Esophagus muscularis mucosa (tissue), 3 donors: ENCODE results near the gene DRD4.

ENCODE experiments used
- POLR2A ChIP-seq: fragments of 450-650 bp; IDR thresholded peaks from one replicate; pipeline ENCODE4 v1.6.1; 2017; ENCODE audit warnings: antibody characterized with exemption, moderate library complexity, mild to moderate bottlenecking, low read depth
- POLR2AphosphoS5 ChIP-seq, 2 donors: sonication (generic); formaldehyde crosslinking; IDR thresholded peaks; one replicate each; pipeline ENCODE4 v1.6.1; 2017; ENCODE audit warnings: antibody characterized with exemption in 2 of 2
- TF ChIP-seq, protein P1 (sequence below), 3 experiments: fragments of 200-600 bp in 2 of 3; fragments of 450-650 bp in 1 of 3; sonication (generic) in 2 of 3; IDR thresholded peaks; one replicate each; pipeline ENCODE4 v1.5.1; 2017 to 2019; ENCODE audit warnings: antibody characterized with exemption in 3 of 3, mild to moderate bottlenecking in 2 of 3, moderate library complexity in 1 of 3

DNA sequence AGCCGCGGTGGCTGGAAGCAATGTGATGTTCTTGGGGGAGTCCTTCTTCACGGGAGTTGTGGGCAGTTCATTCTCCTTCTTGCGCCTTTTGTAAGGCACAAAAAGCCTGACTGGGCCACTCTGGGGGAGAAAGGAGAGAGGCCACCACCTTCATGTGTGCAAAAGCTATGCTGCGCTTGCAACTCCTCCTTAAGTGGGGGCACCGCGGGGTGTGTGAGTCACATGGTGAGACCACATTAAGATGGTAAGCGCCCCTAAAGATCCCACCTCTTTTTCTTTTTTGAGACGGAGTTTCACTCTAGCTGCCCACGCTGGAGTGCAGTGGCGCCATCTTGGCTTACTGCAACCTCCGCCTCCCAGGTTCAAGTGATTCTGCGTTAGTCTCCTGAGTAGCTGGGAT lies 43.9 kb downstream of the DRD4 start:
- TF ChIP-seq, protein P1, sequence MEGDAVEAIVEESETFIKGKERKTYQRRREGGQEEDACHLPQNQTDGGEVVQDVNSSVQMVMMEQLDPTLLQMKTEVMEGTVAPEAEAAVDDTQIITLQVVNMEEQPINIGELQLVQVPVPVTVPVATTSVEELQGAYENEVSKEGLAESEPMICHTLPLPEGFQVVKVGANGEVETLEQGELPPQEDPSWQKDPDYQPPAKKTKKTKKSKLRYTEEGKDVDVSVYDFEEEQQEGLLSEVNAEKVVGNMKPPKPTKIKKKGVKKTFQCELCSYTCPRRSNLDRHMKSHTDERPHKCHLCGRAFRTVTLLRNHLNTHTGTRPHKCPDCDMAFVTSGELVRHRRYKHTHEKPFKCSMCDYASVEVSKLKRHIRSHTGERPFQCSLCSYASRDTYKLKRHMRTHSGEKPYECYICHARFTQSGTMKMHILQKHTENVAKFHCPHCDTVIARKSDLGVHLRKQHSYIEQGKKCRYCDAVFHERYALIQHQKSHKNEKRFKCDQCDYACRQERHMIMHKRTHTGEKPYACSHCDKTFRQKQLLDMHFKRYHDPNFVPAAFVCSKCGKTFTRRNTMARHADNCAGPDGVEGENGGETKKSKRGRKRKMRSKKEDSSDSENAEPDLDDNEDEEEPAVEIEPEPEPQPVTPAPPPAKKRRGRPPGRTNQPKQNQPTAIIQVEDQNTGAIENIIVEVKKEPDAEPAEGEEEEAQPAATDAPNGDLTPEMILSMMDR (IDR thresholded peaks at IDR 0.05): no peak
- TF ChIP-seq POLR2A (no peak), POLR2AphosphoS5 (IDR thresholded peaks at IDR 0.05) (no peak)
